Measurements from ENCODE around the gene NLRP4.

NLRP4 gene, protein sequence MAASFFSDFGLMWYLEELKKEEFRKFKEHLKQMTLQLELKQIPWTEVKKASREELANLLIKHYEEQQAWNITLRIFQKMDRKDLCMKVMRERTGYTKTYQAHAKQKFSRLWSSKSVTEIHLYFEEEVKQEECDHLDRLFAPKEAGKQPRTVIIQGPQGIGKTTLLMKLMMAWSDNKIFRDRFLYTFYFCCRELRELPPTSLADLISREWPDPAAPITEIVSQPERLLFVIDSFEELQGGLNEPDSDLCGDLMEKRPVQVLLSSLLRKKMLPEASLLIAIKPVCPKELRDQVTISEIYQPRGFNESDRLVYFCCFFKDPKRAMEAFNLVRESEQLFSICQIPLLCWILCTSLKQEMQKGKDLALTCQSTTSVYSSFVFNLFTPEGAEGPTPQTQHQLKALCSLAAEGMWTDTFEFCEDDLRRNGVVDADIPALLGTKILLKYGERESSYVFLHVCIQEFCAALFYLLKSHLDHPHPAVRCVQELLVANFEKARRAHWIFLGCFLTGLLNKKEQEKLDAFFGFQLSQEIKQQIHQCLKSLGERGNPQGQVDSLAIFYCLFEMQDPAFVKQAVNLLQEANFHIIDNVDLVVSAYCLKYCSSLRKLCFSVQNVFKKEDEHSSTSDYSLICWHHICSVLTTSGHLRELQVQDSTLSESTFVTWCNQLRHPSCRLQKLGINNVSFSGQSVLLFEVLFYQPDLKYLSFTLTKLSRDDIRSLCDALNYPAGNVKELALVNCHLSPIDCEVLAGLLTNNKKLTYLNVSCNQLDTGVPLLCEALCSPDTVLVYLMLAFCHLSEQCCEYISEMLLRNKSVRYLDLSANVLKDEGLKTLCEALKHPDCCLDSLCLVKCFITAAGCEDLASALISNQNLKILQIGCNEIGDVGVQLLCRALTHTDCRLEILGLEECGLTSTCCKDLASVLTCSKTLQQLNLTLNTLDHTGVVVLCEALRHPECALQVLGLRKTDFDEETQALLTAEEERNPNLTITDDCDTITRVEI

DNA sequence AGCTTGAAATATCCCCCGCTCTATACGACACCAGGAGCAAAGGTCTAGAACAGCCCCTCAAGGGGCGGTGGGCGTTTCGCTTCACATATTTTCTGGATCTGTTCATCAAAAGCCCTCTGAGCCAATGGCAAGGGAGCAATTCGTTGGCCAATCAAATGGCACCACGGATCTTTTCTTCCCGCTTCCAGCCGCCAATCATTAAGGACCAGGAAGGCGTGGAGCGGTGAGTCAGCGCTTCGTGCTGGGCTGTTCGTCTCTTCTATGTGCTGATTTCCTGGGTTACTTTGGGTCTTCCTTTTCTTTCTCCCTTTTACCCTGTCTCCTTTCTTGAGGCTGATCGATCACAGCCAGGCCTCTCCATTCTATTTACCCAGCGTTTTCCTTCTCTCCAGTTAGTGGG is at the start of gene NLRP4:
NLRP4 (plus strand) TSS at position 201 of the 400 bp plus-strand sequence. CDS start 15,541 bp downstream, outside the sequence.
- no peak for DNase-seq

DNA sequence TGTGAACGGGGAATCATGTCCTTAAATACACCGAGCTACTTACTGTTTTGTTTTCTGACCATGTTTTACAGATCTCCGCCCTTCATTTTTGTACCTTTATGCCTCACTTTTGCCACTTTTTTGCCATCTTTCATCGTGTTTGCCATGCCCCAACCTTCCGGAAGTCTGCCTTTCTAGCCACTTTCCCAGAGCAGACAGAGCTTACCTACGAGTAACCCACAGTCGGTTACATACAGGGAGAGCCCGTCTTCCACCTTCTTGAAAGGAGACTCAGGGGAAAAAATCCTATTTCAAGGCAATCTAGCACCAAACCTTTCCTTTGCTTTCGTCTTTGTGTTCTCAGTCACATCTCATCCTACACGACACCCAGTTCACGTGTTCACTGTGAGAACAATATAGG is 41.3 kb upstream of the NLRP4 start:
- no peak for DNase-seq

DNA sequence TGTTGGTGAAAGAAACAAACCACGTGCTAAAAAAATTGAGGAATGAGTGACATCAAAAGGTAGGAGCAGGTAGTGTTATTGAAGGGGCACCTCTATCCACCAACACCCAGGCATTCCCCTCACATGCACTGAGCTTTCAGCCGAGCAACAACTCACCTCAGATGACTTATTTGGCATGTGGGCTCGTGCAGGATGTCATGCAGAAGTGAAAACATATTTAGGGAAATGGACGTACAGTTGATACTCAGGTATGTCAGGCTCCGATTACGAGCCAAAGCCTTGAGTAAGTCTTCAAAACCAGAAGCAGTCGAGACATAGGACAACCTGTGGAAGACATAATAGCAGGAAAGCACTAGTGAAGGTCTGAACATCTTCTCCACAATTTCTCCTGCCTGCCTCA is 34.9 kb upstream of the NLRP4 start:
- no peak for DNase-seq

DNA sequence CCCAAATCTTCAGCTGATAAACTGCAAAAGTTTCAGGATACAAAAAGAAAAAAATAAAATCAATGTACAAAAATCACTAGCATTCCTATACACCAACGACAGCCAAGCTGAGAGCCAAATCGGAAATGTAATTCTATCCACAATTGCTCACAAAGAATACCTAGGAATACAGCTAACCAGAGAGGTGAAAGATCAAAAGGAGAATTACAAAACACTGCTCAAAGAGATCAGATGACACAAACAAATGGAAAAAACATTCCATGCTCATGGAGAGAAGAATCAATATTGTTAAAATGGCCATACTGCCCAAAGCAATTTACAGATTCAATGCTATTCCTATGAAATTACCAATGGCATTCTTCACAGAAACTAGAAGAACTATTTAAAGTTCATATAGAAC is 34.1 kb upstream of the NLRP4 start:
- no peak for DNase-seq

DNA sequence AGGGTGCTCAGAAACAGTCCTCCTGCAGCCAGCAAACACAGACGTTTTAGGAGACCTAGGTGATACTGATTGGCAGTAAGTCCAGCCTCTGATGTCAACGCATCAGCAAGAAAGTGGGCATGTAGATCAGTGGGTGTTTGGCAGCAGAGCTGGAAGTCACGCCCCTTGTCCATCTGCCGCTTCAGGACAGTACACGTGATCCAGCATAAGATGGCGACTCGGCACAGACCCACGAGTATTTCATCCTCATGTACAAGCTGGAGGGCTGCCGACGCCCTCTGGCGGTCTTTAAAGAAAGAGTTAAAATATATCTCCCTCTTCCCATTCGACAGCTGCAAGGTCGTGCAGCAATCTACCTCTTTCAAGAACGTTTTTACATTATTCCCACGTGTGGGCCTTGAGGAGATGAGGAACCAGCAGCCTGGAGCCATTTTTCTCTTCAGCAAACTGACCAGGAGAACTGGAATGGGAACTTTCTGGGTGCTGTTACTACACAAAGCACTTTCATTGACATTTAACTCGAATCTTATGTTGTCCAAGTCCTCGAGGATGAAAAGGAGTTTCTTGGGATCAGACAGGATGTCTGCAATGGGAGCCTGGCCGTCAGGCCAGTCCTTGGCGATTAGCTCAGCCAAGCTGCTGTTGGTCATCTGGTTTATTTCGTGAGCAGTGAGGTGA is 26.8 kb upstream of the NLRP4 start:
- DNase-seq, result peak; percentile 19 to 38

DNA sequence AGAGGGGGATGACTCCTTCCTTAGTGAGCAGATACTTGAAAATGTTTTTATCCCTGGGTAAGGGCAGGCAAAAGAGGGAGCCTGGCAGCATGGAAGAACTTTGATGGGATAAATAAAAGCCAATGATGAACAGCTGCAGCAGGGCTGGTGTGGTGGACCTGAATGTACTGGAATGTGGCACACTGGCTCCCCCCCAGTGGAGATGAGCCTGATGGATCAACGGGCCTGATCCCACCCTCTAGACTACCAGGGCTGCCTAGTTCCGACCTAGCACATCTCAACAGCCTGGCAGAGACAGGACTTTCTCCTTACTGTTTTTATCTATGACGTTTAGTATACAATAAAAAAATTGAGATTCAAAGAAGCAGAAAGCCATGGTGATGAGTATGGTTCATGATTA is 25.0 kb upstream of the NLRP4 start:
- DNase-seq, result no peak

DNA sequence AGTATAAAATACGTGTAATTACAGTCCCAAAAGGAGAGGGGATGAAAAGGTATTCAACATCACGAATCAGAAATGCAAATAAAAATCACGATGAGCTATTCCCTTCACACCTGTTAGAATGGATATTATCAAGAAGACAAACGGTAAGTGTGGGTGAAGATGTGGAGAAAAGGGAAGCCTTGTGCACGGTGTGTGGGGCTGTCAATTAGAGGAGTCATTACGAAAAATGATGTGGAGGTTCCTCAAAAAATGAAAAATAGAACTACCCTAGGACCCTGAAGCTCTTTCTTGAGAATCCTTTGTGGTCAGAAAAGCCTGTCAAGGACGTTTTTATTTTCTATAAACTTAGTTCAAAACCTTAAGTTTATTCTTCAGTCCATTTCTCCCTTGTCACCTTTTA is 23.9 kb upstream of the NLRP4 start:
- no peak for DNase-seq

DNA sequence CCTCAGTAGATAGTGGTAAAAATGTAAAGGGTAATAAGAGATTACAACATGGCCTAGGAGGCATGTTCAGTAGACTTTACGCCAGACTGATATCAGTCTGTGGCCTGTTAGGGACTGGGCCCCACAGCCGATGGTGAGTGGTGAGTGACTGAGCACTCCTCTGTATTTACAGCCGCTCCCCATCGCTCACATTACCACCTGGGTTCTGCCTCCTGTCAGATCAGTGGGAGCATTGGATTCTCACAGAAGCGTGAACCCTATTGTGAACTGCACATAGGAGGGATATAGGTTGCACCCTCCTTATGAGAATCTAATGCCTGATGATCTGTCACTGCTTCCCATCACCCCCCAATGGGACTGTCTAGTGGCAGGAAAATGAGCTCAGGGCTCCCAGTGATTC is 22.4 kb upstream of the NLRP4 start:
- no peak for DNase-seq

DNA sequence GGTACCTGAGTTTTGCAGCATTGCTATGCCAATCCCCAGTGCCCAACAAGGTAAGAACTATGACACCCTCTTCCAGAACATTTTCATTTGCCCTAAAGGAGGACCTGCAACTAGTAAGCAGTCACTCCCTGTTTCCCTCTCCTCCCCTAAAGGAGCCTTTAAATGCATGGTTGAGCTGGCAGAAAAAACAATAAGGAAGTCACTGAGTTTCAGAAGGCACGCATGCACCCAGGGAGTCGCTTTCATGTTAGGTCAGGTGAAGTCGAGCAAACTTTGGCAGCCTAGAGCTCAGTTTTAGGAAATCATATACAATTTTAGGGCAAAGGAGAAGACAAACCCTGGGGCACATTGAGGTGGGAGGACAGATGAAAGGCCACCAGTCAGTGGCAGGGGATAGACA is 16.3 kb upstream of the NLRP4 start:
- DNase-seq, result no peak

DNA sequence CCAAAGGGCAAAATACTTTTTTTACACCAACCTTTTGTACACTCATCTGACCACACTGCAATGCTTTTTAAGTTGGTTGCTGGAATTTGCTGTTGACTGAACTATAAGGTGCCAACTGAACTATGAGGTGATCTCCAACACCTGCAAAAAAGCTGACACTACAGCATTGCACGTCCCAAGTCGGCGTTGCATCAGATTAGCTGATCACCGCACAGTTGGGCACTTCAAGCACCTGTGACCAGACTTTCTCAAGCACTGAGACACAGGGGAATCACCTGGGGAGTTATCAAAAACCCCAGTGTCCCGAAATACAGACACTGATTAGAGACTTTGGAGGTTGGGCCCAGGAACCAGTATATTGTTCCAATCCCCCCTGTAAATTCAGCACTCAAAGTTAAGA is 5.7 kb upstream of the NLRP4 start:
- no peak for DNase-seq

DNA sequence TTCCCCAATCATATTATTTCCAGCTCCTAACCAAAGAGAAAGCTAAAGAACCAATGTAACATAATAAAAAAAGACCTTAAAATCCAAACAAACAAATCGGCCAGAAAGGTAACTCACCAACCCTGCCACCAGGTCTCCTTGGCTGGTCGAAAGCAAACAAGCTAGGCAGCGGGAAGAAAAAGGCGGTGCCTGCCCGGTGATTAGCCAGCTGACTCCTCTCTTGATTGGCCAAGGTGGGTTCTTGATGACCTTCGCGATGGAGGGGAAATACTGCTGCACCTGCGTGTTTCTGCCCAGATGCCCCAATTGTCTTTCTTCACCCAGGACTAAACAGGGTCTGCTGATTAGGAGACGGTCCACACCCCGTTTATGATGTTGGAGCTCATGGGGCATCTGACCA is 4.5 kb upstream of the NLRP4 start, which contains the start of gene NLRP11:
NLRP11 (minus strand) TSS at position 154 of the 400 bp plus-strand sequence. CDS start 13,825 bp downstream, outside the sequence.
- no peak for DNase-seq

DNA sequence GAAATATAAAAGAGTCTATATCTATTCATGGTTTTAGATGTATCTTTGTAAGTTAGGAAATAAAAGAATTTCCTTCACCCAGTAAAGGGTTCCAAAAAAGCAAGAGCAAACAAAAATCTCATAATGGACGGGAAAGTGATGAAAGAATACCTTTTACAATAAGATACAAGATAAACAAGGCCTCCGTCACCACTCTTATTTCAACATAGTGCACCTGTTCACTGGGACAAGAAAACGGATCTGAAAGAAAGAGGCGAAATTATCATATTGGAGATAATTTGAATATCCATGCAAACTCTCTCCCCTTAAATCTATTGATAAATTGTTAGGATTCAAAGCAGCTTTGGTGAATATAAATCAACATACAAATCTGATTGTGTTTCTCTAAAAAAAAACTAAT is 3.7 kb upstream of the NLRP4 start:
- no peak for DNase-seq

DNA sequence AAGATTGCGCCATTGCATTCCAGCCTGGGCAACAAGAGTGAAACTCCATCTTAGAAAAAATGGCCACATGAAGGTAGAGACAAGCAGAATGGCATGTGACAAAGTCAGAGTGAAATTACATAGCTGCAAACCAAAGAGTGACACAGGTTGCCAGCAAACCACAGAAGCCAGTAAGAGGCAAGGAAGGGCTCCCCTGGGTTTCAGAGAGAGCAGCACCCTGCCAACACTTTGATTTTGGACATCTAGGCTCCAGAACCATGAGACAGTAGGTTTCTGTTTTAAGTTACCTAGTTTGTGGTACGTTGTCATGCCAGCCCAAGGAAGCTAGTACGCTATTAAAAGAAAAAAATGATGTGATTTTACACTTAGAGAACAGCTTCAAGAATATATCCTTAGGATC is 1.9 kb downstream of the NLRP4 start:
- DNase-seq, result no peak

DNA sequence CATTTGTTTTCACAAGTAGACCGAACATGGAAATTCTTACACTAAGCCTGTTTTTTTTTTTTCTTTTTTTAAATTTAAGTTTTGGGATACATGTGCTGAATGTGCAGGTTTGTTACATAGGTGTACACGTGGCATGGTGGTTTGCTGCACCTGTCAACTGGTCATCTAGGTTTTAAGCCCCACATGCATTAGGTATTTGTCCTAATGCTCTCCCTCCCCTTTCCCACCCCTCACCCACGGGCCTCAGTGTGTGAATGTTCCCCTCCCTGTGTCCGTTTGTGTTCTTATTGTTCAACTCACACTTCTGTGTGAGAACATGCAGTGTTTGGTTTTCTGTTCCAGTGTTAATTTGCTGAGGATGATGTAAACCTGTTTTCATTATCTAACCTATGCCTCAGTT is 2.6 kb downstream of the NLRP4 start:
- no peak for DNase-seq

DNA sequence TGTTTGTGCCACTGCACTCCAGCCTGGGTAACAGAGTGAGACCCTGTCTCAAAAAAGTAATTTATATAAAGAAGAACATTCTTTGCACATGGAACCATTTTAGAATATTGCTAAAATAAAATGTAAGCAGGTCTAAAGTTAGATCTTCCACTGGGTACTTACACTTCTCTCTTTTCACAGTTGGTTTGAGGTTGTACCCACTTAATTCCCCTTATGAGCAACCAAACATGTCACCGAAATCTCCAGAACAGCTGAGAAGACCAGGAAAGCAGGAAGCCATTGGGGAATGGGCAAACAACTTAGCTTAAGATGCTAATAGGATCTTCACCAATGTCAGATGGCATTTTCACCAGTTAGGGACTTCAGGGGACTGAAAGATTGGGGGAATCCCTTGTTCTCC is 18.8 kb downstream of the NLRP4 start:
- no peak for DNase-seq

DNA sequence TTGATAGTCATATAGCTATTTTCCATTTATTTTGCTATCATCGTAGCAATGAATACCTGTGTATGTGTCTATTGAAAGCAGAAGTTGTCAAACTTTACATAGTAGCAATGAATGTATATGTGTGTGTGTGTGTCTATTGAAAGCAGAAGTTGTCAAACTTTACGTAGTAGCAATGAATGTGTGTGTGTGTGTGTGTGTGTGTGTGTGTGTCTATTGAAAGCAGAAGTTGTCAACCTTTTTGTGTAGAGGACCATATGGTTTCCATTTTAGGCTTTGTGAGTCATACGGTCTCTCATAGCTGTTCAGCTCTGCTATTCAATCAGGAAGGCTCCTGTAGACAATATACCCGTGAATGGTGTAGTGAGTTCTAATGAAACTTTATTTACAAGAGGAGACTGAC is 20.8 kb downstream of the NLRP4 start:
- no peak for DNase-seq

DNA sequence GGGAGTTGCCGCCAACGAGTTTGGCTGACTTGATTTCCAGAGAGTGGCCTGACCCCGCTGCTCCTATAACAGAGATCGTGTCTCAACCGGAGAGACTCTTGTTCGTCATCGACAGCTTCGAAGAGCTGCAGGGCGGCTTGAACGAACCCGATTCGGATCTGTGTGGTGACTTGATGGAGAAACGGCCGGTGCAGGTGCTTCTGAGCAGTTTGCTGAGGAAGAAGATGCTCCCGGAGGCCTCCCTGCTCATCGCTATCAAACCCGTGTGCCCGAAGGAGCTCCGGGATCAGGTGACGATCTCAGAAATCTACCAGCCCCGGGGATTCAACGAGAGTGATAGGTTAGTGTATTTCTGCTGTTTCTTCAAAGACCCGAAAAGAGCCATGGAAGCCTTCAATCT is 21.6 kb downstream of the NLRP4 start:
- DNase-seq, result no peak

DNA sequence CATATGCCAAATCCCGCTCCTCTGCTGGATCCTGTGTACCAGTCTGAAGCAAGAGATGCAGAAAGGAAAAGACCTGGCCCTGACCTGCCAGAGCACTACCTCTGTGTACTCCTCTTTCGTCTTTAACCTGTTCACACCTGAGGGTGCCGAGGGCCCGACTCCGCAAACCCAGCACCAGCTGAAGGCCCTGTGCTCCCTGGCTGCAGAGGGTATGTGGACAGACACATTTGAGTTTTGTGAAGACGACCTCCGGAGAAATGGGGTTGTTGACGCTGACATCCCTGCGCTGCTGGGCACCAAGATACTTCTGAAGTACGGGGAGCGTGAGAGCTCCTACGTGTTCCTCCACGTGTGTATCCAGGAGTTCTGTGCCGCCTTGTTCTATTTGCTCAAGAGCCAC is 22.1 kb downstream of the NLRP4 start:
- no peak for DNase-seq

DNA sequence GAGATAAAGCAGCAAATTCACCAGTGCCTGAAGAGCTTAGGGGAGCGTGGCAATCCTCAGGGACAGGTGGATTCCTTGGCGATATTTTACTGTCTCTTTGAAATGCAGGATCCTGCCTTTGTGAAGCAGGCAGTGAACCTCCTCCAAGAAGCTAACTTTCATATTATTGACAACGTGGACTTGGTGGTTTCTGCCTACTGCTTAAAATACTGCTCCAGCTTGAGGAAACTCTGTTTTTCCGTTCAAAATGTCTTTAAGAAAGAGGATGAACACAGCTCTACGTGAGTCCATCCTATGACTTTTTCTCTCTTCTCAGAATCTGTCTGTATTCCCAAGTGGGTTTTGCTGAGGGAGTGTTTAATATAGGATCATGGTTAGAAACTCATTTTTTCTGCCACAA is 22.6 kb downstream of the NLRP4 start:
- DNase-seq, result no peak

DNA sequence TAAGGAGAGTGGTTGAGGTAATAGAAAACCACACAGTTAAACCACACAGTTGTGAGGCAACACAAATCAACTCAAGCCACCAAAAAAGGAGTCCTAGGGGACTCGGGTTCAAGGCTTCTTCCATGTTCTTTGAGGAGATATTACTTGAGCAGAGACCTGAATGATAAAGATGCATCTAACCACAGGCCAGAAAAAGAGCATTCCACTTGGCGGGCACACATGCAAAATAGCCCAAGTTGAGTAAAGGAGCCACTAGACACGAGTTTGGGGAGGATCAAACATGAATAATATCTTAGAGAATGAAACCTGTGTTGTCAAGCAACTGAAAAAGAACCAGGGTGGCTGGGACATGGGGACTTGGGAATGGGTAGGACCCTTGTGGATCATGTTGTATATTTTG is 30.2 kb downstream of the NLRP4 start:
- no peak for DNase-seq

DNA sequence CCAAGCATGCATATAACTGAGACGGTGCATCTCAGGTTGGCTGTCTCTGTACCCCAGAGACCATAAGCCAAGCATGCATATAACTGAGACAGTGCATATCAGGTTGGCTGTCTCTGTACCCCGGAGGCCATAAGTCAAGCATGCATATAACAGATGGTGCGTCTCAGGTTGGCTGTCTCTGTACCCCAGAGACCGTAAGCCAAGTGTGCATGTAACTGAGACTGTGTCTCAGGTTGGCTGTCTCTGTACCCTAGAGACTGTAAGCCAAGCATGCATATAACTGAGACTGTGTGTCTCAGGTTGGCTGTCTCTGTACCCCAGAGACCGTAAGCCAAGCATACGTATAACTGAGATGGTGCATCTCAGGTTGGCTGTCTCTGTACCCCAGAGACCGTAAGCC is 30.8 kb downstream of the NLRP4 start:
- DNase-seq, result no peak

DNA sequence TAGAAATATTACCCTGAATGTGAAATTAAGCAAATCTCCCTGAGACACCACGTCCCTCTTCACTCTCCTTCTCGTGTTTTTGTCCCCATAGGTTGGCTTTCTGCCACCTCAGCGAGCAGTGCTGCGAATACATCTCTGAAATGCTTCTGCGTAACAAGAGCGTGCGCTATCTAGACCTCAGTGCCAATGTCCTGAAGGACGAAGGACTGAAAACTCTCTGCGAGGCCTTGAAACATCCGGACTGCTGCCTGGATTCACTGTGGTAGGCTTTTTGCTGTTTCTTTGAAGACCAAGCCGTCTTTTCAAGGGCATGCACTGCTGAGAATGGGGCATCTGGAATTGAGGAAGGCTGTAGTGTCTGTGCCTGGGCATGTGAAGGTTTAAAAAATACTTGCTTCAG is 34.4 kb downstream of the NLRP4 start:
- no peak for DNase-seq

DNA sequence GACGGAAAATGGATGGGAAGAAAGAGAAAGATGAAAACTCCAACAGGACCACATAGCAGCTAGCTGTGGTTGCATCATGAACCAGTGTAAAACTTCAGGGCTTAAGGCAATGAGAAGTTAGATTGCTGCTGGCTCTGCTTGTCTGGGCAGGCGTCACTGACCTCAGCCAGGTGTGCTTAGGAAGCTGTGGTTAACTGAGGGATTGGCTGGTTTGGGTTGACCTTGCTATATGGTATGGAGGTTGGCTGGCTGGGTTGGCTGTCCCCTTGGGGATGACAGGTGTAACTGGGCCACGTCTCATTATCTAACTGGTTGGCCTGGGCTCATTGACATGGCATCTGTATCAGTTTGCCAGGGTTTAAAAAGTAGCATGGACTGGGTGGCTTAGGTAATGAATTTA is 40.9 kb downstream of the NLRP4 start:
- DNase-seq, result no peak

Data from AML-193 (cell line).